NCI-H2107 (cell line): ENCODE data around the gene BCOR.

Source experiments
- DNase-seq: peaks from one replicate; lab custom pipeline; 2025; lab: John Stamatoyannopoulos, UW

Gene BCOR

GRCh38 chrX:40019541-40019940 lies 78.2 kb downstream of the BCOR start:
- no peak for DNase-seq

DNA sequence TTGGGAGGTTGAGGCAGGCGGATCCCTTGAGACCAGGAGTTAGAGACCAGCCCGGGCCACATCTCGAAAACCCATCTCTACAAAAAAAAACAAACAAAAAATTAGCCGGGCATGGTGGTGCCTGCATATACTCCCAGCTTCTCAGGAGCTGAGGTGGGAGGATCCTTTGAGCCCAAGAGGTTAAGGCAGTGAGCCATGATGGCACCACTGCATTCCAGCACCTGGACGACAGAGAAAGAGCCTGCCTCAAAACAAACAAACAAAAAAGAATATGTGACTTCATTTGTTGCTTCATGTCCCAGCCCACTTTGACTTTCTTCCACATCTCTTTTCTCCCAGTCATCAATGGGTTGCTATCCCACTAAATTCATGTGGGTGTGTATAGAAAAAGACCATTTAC lies 79.7 kb downstream of the BCOR start:
- no peak for DNase-seq

GRCh38 chrX:40016749-40017148 lies 81.0 kb downstream of the BCOR start:
- DNase-seq: no peak

GRCh38 chrX:40015693-40016092 lies 82.1 kb downstream of the BCOR start:
- no peak for DNase-seq

GRCh38 chrX:40013266-40014195 lies 84.2 kb downstream of the BCOR start:
- peak; percentile 46 for DNase-seq

GRCh38 chrX:40012868-40013265 lies 84.9 kb downstream of the BCOR start:
- no peak for DNase-seq

- DNase-seq: no peak
These were observed 85.5 kb downstream of the BCOR start for GRCh38 chrX:40012039-40012867.

DNA sequence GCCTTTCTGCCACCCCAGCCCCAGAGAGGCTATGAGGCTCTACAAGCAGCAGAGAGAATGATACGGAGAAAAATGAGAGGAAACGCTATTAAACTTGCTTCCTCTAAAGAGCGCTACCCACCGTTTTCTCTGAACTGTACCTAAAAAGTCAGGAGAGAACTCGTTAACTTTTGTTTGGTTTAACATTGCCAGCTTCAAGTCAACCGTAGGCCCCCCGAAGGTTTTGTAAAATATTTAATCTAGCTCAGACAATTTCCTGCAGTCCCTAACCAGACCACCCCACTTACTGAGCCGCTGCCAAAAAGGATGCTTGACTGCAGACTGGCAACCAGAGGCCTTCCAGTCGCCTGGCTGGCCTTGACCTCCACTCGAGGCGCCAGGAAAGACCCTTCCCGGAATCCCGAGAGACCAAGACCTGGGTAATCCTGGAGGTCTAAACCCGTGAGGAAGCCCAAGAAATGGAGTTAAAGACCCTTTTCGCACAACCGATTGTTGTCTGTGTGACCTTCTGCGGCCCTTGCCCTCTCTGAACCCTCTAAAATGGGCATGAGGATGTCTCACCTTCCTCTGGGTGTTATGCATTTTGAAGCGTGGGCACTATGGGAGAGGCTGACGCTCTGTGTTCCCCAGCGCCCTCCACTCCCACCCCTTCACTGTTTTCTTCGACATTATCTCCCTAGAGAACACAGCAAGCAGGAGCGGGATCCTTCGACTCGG lies 86.3 kb downstream of the BCOR start:
- no peak for DNase-seq

DNA sequence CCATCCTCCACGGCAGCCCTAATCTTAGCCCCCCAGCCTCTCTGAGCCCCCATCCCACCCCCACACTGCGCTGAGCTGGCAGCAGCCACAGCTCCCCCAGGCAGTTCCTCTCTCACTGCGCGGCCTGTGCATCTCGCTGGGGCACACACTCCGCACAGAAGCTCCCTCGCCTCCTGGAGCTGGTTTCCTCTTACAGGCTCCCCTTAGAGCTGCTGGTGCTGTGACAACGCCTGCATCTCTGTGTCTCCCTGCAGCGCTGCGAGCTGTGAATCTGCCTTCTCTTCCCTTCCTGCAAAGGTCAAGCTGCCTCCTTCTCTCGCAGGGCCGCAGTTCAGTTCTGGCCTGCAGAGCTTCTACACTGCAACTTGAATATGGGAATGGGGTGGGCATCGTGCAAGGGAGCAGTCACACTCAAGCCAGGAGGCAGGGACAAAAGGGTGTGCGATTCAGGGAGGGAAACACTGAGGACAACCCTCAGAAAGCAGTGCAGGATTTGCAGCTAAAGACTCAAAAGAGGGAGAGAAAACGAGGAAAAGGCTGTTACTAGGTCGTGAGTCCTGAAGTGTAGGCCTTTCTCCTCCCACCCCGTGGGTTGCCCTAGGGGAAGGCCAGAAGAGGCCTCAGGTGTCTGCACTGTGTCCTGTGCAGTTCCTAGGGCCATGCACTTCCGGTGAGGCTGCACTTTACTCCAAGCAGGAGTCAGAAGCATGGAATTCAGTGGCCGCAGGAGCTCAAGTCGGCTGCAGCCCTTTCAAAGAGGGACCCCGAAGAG lies 87.0 kb downstream of the BCOR start:
- peak; percentile 34 for DNase-seq

- peak; percentile 6 for DNase-seq
These were observed 87.9 kb downstream of the BCOR start for GRCh38 chrX:40009890-40010289.

DNA sequence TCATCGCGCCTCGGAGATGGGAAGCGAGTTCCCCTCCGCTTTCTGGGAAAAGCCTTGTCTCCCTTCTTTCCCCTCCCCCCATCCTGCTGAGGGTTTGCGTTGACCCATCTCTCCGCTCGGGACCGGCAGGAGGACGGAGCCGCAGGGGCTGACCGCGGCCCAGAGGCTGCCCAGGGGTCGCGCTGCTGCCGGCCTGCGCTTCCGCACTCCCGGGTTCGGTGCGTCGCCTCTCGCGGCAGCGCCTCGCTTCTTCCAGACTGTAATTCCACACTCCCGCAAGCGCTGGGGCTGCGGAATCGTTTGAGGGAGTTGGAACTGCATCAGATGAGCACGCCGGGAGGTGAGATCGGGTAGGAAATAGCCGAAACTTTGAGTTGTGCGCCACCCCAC lies 88.3 kb downstream of the BCOR start:
- no peak for DNase-seq

GRCh38 chrX:40008791-40009461 lies 88.8 kb downstream of the BCOR start:
- DNase-seq: peak; percentile 38

GRCh38 chrX:40007756-40008705 lies 89.7 kb downstream of the BCOR start:
- no peak for DNase-seq

GRCh38 chrX:40007131-40007755 lies 90.5 kb downstream of the BCOR start:
- no peak for DNase-seq

DNA sequence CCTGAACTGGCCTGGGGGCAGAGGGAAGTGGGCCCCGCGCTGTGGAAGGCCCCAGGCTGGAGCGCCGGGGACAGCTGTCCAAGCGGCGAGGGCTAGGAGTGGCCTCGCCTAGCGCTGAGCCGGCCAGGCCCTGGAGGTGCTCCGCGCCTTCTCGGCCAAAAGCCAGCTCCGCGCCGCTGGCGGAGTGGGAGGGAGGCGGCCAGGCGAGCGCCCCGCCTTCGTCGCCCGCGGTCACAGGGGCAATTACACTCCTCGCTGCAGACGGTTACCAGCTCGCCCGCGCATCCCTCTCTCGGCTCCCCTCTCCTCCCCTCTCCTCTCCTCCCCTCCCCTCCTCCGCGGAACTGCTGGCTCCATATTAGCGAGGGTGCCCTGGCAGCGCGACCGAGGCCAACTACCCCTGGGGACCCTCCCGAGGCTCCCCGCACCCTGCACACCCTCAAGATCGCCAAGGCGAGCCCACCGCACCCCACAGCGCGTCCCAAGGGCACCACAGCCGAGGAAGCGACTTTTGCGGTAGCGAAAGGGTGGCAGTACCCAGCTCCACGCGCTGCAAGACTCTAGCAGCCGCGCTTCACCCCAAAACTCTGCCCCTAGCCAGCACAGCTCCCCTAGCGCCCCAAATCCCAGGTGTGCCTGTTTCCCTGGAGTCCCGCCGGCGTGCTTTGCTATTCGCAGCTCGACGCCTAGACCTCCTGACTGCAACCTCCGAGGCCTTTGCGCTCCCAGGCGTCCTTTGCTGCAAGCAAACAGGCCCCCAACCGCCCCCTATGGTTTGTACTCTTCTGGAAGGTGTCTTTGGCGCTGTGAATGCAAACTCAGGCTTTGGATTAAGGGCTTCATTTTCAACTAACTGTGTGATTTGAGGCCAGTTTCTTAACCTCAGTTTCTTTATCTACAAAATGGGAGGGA lies 91.4 kb downstream of the BCOR start:
- no peak for DNase-seq

- DNase-seq: no peak
These were observed 92.3 kb downstream of the BCOR start for GRCh38 chrX:40005292-40006011.

- no peak for DNase-seq
These were observed 92.9 kb downstream of the BCOR start for GRCh38 chrX:40004921-40005291.

DNA sequence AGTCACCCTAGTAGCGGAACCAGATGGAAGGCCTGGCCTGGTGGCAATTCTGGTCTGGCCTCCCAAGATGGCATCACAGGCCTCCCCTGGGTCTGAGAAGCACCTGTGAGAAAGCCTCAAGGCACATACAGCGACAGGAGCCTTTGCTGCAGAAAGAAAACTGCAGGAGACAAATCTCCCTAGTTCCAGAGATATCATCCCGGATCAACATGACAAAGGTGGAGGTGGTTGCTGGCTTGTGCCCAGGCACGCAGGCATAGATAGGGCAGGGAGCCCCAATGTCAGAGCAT lies 93.6 kb downstream of the BCOR start:
- no peak for DNase-seq
